ENCODE measurements around the gene KCNK10.

GRCh38 chr14:88194531-88194930 lies 128.5 kb downstream of the KCNK10 start:
- TF ChIP-seq CTCF (IDR thresholded peaks at IDR 0.05 in 2 of 3, conservative IDR thresholded peaks at IDR 0.05 in 1 of 3; ENCODE audit: control insufficient read depth in 2 of 3, extremely low read depth in 1 of 3, insufficient read depth in 1 of 3, low read depth in 3 of 3, low read length in 3 of 3) (no peak), ATF2 (IDR thresholded peaks at IDR 0.05; ENCODE audit: low read length) (no peak), TBL1XR1 (IDR thresholded peaks at IDR 0.05; ENCODE audit: low read depth, low read length) (no peak), DPF2 (IDR thresholded peaks at IDR 0.05) (no peak), NRF1 (conservative IDR thresholded peaks at IDR 0.05; ENCODE audit: low read depth, low read length) (no peak), POLR2A (IDR thresholded peaks at IDR 0.05; ENCODE audit: low read depth, low read length) (no peak), USF1 (IDR thresholded peaks at IDR 0.05; ENCODE audit: borderline replicate concordance, extremely low read length, insufficient read depth, low read depth, low read length) (no peak), RFX5 (IDR thresholded peaks at IDR 0.05; ENCODE audit: low read depth, low read length) (no peak), POLR2AphosphoS5 (IDR thresholded peaks at IDR 0.05; ENCODE audit: low read length) (no peak), BCLAF1 (IDR thresholded peaks at IDR 0.05) (no peak), EGR1 (IDR thresholded peaks at IDR 0.05; ENCODE audit: borderline replicate concordance in 1 of 2, low read depth in 2 of 2, low read length in 2 of 2) (no peak)
